ENCODE results near the gene ERN1. TPM values are rescaled to one million over a fixed set of nuclear protein-coding genes. Genes with fewer than 3 reads are reported as not detected.

The ERN1 gene
- total and polyA plus RNA-seq, 2 donors from 2014 or later, result 2.8 to 37.0 TPM

- TF ChIP-seq, protein P1, sequence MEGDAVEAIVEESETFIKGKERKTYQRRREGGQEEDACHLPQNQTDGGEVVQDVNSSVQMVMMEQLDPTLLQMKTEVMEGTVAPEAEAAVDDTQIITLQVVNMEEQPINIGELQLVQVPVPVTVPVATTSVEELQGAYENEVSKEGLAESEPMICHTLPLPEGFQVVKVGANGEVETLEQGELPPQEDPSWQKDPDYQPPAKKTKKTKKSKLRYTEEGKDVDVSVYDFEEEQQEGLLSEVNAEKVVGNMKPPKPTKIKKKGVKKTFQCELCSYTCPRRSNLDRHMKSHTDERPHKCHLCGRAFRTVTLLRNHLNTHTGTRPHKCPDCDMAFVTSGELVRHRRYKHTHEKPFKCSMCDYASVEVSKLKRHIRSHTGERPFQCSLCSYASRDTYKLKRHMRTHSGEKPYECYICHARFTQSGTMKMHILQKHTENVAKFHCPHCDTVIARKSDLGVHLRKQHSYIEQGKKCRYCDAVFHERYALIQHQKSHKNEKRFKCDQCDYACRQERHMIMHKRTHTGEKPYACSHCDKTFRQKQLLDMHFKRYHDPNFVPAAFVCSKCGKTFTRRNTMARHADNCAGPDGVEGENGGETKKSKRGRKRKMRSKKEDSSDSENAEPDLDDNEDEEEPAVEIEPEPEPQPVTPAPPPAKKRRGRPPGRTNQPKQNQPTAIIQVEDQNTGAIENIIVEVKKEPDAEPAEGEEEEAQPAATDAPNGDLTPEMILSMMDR (IDR thresholded peaks at IDR 0.05; ENCODE audit: borderline replicate concordance, extremely low read depth, insufficient read depth), result no peak
- no peak for FAIRE-seq
- no peak overlapping the region for H3K27ac ChIP-seq (ENCODE audit: low read depth in 2 of 2, low read length in 2 of 2)
- H3K36me3 ChIP-seq (ENCODE audit: control insufficient read depth in 2 of 3, insufficient read depth in 3 of 3, low read length in 3 of 3), result no peaks in the 10 kb centered on the region
- no peak for DNase-seq
- intact Hi-C loops (cut with DNase I), result no loop called here
- no peak overlapping the region for H3K4me3 ChIP-seq (ENCODE audit: low read length in 3 of 3)
- H3K9ac ChIP-seq (ENCODE audit: low read length in 3 of 3), result no peak overlapping the region
- H3K4me1 ChIP-seq (ENCODE audit: control insufficient read depth in 2 of 3, insufficient read depth in 2 of 3, low read depth in 1 of 3, low read length in 3 of 3), result peaks cover 0 to 2% (median 0%) of the 10 kb centered on the region in 3 donors
- no peaks in the 10 kb centered on the region for H3K9me3 ChIP-seq (ENCODE audit: control insufficient read depth in 2 of 3, insufficient read depth in 1 of 3, low read length in 3 of 3)
- H3K27me3 ChIP-seq (ENCODE audit: control insufficient read depth, insufficient read depth, low read length), result no peaks in the 10 kb centered on the region
These were observed 16.9 kb downstream of the ERN1 start for GRCh38 chr17:64113006-64113405.

GRCh38 chr17:64111831-64112230 is 18.1 kb downstream of the ERN1 start:
- intact Hi-C loops (cut with DNase I), result no loop called here
- no peak overlapping the region for H3K27ac ChIP-seq (ENCODE audit: low read depth in 2 of 2, low read length in 2 of 2)
- no peaks in the 10 kb centered on the region for H3K9me3 ChIP-seq (ENCODE audit: control insufficient read depth in 2 of 3, insufficient read depth in 1 of 3, low read length in 3 of 3)
- H3K4me1 ChIP-seq (ENCODE audit: control insufficient read depth in 2 of 3, insufficient read depth in 2 of 3, low read depth in 1 of 3, low read length in 3 of 3), result peaks cover 0 to 6% (median 4%) of the 10 kb centered on the region in 3 donors
- DNase-seq, result no peak
- no peak overlapping the region for H3K4me3 ChIP-seq (ENCODE audit: low read length in 3 of 3)
- H3K36me3 ChIP-seq (ENCODE audit: control insufficient read depth in 2 of 3, insufficient read depth in 3 of 3, low read length in 3 of 3), result no peaks in the 10 kb centered on the region
- TF ChIP-seq, protein P1 (IDR thresholded peaks at IDR 0.05; ENCODE audit: borderline replicate concordance, extremely low read depth, insufficient read depth), result no peak
- no peak overlapping the region for H3K9ac ChIP-seq (ENCODE audit: low read length in 3 of 3)
- H3K27me3 ChIP-seq (ENCODE audit: control insufficient read depth, insufficient read depth, low read length), result no peaks in the 10 kb centered on the region
- no peak for FAIRE-seq

DNA sequence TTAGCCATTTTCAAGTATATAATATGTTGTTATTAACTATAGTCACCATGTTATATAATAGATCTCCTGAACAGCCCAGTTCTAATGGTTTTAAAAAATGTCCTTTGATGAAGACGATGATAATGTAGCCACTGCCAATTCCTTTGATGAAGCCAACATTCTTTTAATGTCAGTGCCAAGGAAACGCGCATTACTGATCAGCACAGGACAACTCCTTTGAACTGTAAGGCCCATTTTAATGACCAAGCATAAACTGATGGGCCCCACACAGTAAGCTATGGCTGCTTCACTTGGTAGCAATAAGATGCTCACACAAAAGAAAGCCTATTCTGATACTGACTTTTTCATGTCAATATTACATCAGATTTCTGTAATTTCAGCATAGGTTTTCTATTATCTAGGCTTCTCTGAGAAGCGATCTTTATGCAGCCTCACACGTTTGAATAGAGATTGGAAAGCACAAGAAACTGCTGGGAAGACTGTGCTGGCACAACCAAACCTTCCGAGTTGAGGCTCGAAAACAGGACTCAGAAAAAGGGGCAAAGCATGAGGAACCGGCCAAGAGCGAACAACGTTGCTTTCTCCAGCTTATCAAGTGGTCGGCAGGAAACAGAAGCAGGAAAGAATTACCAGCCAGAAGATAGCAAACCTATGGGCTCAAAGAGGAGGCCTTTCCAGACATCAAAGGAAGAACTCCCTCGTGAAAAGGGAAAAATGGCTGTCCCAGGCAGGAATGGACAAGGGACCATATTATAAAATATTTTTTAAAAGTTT is 19.4 kb downstream of the ERN1 start:
- Histone ChIP-seq H3K4me1 (ENCODE audit: control insufficient read depth in 2 of 3, insufficient read depth in 2 of 3, low read depth in 1 of 3, low read length in 3 of 3) (peaks cover 0 to 15% (median 6%) of the 10 kb centered on the region in 3 donors), H3K9me3 (ENCODE audit: control insufficient read depth in 2 of 3, insufficient read depth in 1 of 3, low read length in 3 of 3) (no peaks in the 10 kb centered on the region), H3K4me3 (ENCODE audit: low read length in 3 of 3) (no peak overlapping the region), H3K36me3 (ENCODE audit: control insufficient read depth in 2 of 3, insufficient read depth in 3 of 3, low read length in 3 of 3) (no peaks in the 10 kb centered on the region), H3K9ac (ENCODE audit: low read length in 3 of 3) (no peak overlapping the region), H3K27ac (ENCODE audit: low read depth in 2 of 2, low read length in 2 of 2) (no peak overlapping the region), H3K27me3 (ENCODE audit: control insufficient read depth, insufficient read depth, low read length) (no peaks in the 10 kb centered on the region)
- FAIRE-seq (no peak), DNase-seq (no peak)
- intact Hi-C loops (cut with DNase I), result no loop called here
- TF ChIP-seq, protein P1 (IDR thresholded peaks at IDR 0.05; ENCODE audit: borderline replicate concordance, extremely low read depth, insufficient read depth), result no peak
